Activated T-cell treated with anti-CD3 and anti-CD28 coated beads, Interleukin-2, amount 50 U/mL, for 4 hours (primary cell): ENCODE results near the gene SLC9A3. TPM values are rescaled to one million over a fixed set of nuclear protein-coding genes. Genes with fewer than 3 reads are reported as not detected.

Experiments used
- ATAC-seq, 2 donors: fragments of 200-7000 bp; cut with Tn5 transposase; one replicate each; pipeline ENCODE4 v1.10.0; 2021
- DNase-seq: peaks from one replicate; pipeline ENCODE4 v3.0.0-alpha.2; 2020
- H3K27me3 Mint-ChIP-seq: one replicate; pipeline ENCODE4 v1.8.0; 2021; ENCODE audit warnings: low read depth, mixed read lengths
- H3K36me3 Mint-ChIP-seq: one replicate; pipeline ENCODE4 v1.8.0; 2022; ENCODE audit warnings: mixed read lengths; ENCODE audit not compliant: insufficient read depth
- H3K4me1 Mint-ChIP-seq: one replicate; pipeline ENCODE4 v1.8.0; 2021; ENCODE audit warnings: low read depth, mixed read lengths
- H3K4me3 Mint-ChIP-seq: one replicate; pipeline ENCODE4 v1.8.0; 2021; ENCODE audit warnings: mild to moderate bottlenecking, moderate library complexity, mixed read lengths
- H3K9me3 Mint-ChIP-seq: one replicate; pipeline ENCODE4 v1.8.0; 2021; ENCODE audit warnings: mixed read lengths
- total RNA-seq, 3 donors: library from RNA; stranded (reverse); gene quantifications; one replicate each; pipeline ENCODE4 v1.2.1, GENCODE V29; 2021

The SLC9A3 gene
- total RNA-seq, 3 donors from 2014 or later = 3.4 to 4.9 (median 3.5) TPM

GRCh38 chr5:459562-460272 lies 64.5 kb downstream of the SLC9A3 start:
- Mint-ChIP-seq H3K9me3 (no peaks in the 10 kb centered on the region), H3K4me3 (peak overlapping the region; percentile 43), H3K27me3 (no peaks in the 10 kb centered on the region), H3K36me3 (peaks cover 66% of the 10 kb centered on the region), H3K4me1 (peaks cover 55% of the 10 kb centered on the region)
- ATAC-seq = no peak
- DNase-seq = no peak

GRCh38 chr5:458547-459353 lies 65.5 kb downstream of the SLC9A3 start:
- Mint-ChIP-seq H3K27me3 (no peaks in the 10 kb centered on the region), H3K36me3 (peaks cover 67% of the 10 kb centered on the region), H3K4me1 (peaks cover 54% of the 10 kb centered on the region), H3K9me3 (no peaks in the 10 kb centered on the region), H3K4me3 (peak overlapping the region; percentile 43)
- DNase-seq (peak; percentile 49), ATAC-seq (peak; percentile 97)

GRCh38 chr5:457195-457961 lies 66.9 kb downstream of the SLC9A3 start:
- DNase-seq = peak; percentile 2
- H3K36me3 Mint-ChIP-seq = peaks cover 74% of the 10 kb centered on the region
- ATAC-seq = no peak
- H3K4me1 Mint-ChIP-seq = peaks cover 58% of the 10 kb centered on the region
- peaks cover 5% of the 10 kb centered on the region for H3K9me3 Mint-ChIP-seq
- H3K27me3 Mint-ChIP-seq = no peaks in the 10 kb centered on the region
- no peak overlapping the region for H3K4me3 Mint-ChIP-seq

- Mint-ChIP-seq H3K9me3 (peaks cover 13% of the 10 kb centered on the region), H3K36me3 (peaks cover 74% of the 10 kb centered on the region), H3K27me3 (no peaks in the 10 kb centered on the region), H3K4me3 (no peak overlapping the region), H3K4me1 (peaks cover 56% of the 10 kb centered on the region)
- DNase-seq (no peak), ATAC-seq (no peak)
These were observed 67.7 kb downstream of the SLC9A3 start for GRCh38 chr5:456351-457194.

GRCh38 chr5:455806-456205 lies 68.4 kb downstream of the SLC9A3 start:
- Mint-ChIP-seq H3K4me1 (peaks cover 55% of the 10 kb centered on the region), H3K4me3 (no peak overlapping the region), H3K9me3 (peaks cover 16% of the 10 kb centered on the region), H3K36me3 (peaks cover 80% of the 10 kb centered on the region), H3K27me3 (no peaks in the 10 kb centered on the region)
- no peak for ATAC-seq
- no peak for DNase-seq

- Mint-ChIP-seq H3K27me3 (no peaks in the 10 kb centered on the region), H3K9me3 (peaks cover 20% of the 10 kb centered on the region), H3K36me3 (peaks cover 81% of the 10 kb centered on the region), H3K4me1 (peaks cover 51% of the 10 kb centered on the region), H3K4me3 (no peak overlapping the region)
- ATAC-seq (no peak), DNase-seq (no peak)
These were observed 69.3 kb downstream of the SLC9A3 start for GRCh38 chr5:454936-455335.

GRCh38 chr5:453725-454481 lies 70.3 kb downstream of the SLC9A3 start:
- Mint-ChIP-seq H3K9me3 (peaks cover 20% of the 10 kb centered on the region), H3K4me3 (no peak overlapping the region), H3K4me1 (peaks cover 42% of the 10 kb centered on the region), H3K36me3 (peaks cover 81% of the 10 kb centered on the region), H3K27me3 (no peaks in the 10 kb centered on the region)
- DNase-seq (no peak), ATAC-seq (no peak)

GRCh38 chr5:452978-453710 lies 71.1 kb downstream of the SLC9A3 start:
- H3K36me3 Mint-ChIP-seq = peaks cover 80% of the 10 kb centered on the region
- no peak for DNase-seq
- H3K4me3 Mint-ChIP-seq = no peak overlapping the region
- ATAC-seq = no peak
- peaks cover 20% of the 10 kb centered on the region for H3K9me3 Mint-ChIP-seq
- H3K27me3 Mint-ChIP-seq = no peaks in the 10 kb centered on the region
- peaks cover 35% of the 10 kb centered on the region for H3K4me1 Mint-ChIP-seq

- ATAC-seq = no peak
- no peaks in the 10 kb centered on the region for H3K27me3 Mint-ChIP-seq
- H3K4me1 Mint-ChIP-seq = peaks cover 37% of the 10 kb centered on the region
These were observed 72.4 kb downstream of the SLC9A3 start for GRCh38 chr5:451587-452458.

GRCh38 chr5:449151-449550 lies 75.1 kb downstream of the SLC9A3 start:
- H3K9me3 Mint-ChIP-seq = peaks cover 20% of the 10 kb centered on the region
- H3K4me1 Mint-ChIP-seq = peaks cover 49% of the 10 kb centered on the region
- H3K27me3 Mint-ChIP-seq = no peaks in the 10 kb centered on the region
- H3K36me3 Mint-ChIP-seq = peaks cover 74% of the 10 kb centered on the region
- DNase-seq = no peak
- ATAC-seq = no peak
- no peak overlapping the region for H3K4me3 Mint-ChIP-seq

More at GRCh38 chr5:451587-452458, 72.4 kb downstream of the SLC9A3 start:
- peaks cover 78% of the 10 kb centered on the region for H3K36me3 Mint-ChIP-seq
- DNase-seq = no peak
- no peak overlapping the region for H3K4me3 Mint-ChIP-seq
- peaks cover 20% of the 10 kb centered on the region for H3K9me3 Mint-ChIP-seq

- Mint-ChIP-seq H3K27me3 (no peaks in the 10 kb centered on the region), H3K36me3 (peaks cover 72% of the 10 kb centered on the region), H3K4me3 (no peak overlapping the region), H3K4me1 (peaks cover 48% of the 10 kb centered on the region), H3K9me3 (peaks cover 20% of the 10 kb centered on the region)
- DNase-seq (no peak), ATAC-seq (no peak)
These were observed 75.5 kb downstream of the SLC9A3 start for GRCh38 chr5:448766-449090.
